ENCODE data around the gene KIF23.
"Not testable (repeated sequence)": the region's sequence is repeated elsewhere in the genome, so short reads cannot be mapped to it uniquely, and the experiment has no call there.

KIF23 gene

DNA sequence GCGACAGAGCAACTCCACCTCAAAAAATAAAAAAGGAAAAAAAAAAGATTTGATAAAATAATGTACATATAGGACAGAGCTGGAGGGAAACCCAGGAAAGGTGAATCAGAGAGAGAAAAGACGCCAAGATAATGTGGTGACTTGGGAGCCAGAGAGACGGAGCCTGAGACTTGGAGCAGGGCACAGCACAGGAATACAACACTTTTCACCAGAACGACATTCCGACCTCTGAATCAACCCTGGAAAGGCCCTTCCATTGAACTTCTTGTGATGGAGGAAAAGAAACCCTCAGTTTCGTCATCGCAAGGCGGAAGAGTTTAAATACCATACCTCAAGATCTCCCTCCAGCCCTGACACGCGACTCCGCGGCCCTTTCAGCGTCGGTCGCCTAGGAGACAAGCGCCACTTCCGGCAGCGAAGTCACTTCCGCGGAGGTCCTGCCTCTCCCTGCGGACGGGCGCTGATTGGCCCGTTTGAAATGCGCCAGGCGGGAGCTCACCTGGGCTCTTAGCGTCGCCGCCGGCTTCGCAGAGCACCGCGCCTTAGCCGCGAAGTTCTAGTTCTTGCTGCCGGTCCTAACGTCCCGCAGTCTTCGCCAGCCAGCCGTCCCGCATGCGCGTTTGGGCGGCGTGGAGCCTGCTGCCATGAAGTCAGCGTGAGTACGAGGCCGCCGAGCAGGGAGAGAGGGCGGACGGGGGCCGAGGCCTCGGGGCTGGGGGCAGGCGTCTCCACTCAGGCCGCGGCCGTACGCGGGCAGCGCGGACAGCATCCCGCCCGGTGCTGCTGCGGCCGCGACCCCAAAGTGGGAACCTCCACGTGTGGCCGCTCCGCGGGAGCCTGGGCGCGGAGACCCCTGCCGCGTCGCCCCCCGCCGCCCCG lies at the start of gene KIF23:
TSS of gene KIF23 (plus strand) at position 528 of the 879 bp plus-strand sequence. CDS start at position 645, 117 bp downstream.
- DNase-seq (ENCODE audit: low spot score) = peak; percentile 93
- Mint-ChIP-seq H3K4me3 (peak within 1 kb of the TSS; percentile 89), H3K9me3 (no peaks in the 10 kb centered on the region), H3K36me3 (ENCODE audit: low read depth) (peaks cover 18% of the 10 kb centered on the region), H3K4me1 (ENCODE audit: low read depth) (peaks cover 30% of the 10 kb centered on the region), H3K27me3 (ENCODE audit: low read depth) (peaks cover 9% of the 10 kb centered on the region), H3K27ac (peak within 1 kb of the TSS; percentile 84)

- H3K4me3 Mint-ChIP-seq = no peak overlapping the region
- no peaks in the 10 kb centered on the region for H3K9me3 Mint-ChIP-seq
- no peak overlapping the region for H3K27ac Mint-ChIP-seq
- H3K4me1 Mint-ChIP-seq (ENCODE audit: low read depth) = no peaks in the 10 kb centered on the region
- H3K36me3 Mint-ChIP-seq (ENCODE audit: low read depth) = no peaks in the 10 kb centered on the region
- peaks cover 19% of the 10 kb centered on the region for H3K27me3 Mint-ChIP-seq (ENCODE audit: low read depth)
- DNase-seq (ENCODE audit: low spot score) = no peak
Observed at GRCh38 chr15:69367236-69367635, 46.9 kb upstream of the KIF23 start.

DNA sequence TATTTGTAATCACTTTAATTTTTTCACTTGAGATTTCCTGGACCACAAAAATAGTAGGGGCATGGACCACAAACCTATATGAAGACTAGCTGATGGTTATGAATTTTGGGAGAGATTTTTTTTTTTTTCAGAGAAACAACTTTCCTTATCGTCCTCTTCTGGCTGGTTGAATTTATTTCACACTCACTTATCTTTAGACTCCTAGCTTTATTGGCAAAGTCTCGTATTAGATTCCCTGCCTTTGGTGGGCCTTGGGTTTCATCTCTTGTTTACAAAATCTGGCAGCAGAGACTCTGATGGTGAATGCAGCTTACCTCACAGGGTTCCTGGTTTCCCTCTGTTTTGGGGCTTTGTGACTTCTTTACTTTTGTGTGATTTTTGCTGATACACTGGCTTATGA lies 44.5 kb upstream of the KIF23 start:
- Mint-ChIP-seq H3K27ac (no peak overlapping the region), H3K27me3 (ENCODE audit: low read depth) (peaks cover 16% of the 10 kb centered on the region), H3K4me1 (ENCODE audit: low read depth) (no peaks in the 10 kb centered on the region), H3K9me3 (no peaks in the 10 kb centered on the region), H3K36me3 (ENCODE audit: low read depth) (no peaks in the 10 kb centered on the region), H3K4me3 (no peak overlapping the region)
- DNase-seq (ENCODE audit: low spot score) = no peak

- Mint-ChIP-seq H3K4me1 (ENCODE audit: low read depth) (no peaks in the 10 kb centered on the region), H3K36me3 (ENCODE audit: low read depth) (no peaks in the 10 kb centered on the region), H3K4me3 (no peak overlapping the region), H3K27me3 (ENCODE audit: low read depth) (peaks cover 9% of the 10 kb centered on the region), H3K9me3 (no peaks in the 10 kb centered on the region), H3K27ac (no peak overlapping the region)
- DNase-seq (ENCODE audit: low spot score) = no peak
Observed at GRCh38 chr15:69373406-69373805, 40.7 kb upstream of the KIF23 start.

DNA sequence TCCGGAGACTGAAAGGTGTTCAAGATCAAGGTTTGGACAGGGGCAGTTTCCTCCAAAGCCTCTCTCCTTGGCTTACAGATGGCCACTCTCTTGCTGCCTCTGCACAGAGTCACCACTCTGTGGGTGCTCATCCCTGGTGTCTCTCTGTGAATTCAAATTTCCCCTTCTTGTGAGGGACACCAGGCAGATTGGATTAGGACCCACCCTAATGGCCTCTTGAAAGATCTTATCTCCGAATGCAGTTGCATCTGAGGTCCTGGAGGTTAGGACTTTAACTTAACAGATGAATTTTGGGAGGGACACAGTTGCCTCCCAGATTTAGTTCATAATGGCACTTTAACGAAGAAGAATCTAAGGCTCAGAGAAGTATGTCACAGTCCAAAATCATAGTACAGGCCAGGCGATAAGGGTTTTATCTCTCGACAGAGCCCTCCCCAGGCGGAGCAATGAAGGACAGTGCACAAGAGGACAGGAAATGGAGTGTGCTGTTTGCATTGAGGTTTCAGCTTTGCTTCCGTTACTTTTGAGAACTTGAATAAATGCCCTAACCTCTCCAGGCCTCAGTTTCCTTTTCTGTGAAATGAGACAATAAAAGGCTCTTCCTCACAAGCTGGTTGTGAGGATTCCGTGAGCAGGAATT lies 38.9 kb upstream of the KIF23 start:
- Mint-ChIP-seq H3K4me1 (ENCODE audit: low read depth) (no peaks in the 10 kb centered on the region), H3K36me3 (ENCODE audit: low read depth) (no peaks in the 10 kb centered on the region), H3K4me3 (no peak overlapping the region), H3K27ac (no peak overlapping the region), H3K27me3 (ENCODE audit: low read depth) (peaks cover 3% of the 10 kb centered on the region), H3K9me3 (no peaks in the 10 kb centered on the region)
- DNase-seq (ENCODE audit: low spot score) = no peak

DNA sequence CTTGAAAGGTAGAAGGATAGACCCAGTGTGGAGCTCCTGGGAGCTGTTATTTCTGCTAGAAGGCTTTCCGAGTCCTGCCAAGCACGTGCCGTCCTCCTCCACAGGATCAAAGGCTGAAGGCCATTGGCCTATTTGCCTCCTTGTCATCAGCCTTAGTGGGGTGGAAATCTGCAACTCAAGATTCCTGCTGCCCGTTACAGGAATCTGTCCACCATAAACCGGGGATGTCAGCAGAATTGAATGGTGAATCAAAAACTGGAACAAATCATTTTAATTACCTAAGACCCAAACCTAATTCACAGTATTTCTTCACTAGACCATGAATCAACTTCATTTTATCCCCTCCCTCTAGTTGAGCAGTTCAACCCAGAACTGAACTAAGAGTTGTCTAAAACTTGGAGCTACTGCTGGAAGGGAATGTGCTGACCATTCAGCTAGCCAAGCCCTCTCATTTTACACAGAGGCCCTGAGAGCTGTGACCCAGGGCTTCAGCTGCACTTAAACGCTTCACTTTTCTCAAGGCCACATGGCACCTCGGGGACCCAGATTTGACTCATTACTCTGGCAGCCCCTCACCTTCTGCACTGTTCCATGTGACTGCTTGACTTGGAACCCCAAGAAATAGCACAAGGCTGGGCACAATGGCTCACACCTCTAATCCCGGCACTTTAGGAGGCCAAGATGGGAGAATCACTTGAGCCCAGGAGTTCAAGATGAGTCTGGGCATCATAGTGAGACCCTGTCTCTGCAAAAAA lies 36.8 kb upstream of the KIF23 start:
- no peak for DNase-seq (ENCODE audit: low spot score)
- peaks cover 3% of the 10 kb centered on the region for H3K27me3 Mint-ChIP-seq (ENCODE audit: low read depth)
- no peaks in the 10 kb centered on the region for H3K4me1 Mint-ChIP-seq (ENCODE audit: low read depth)
- H3K27ac Mint-ChIP-seq = no peak overlapping the region
- no peak overlapping the region for H3K4me3 Mint-ChIP-seq
- no peaks in the 10 kb centered on the region for H3K9me3 Mint-ChIP-seq
- H3K36me3 Mint-ChIP-seq (ENCODE audit: low read depth) = no peaks in the 10 kb centered on the region

DNA sequence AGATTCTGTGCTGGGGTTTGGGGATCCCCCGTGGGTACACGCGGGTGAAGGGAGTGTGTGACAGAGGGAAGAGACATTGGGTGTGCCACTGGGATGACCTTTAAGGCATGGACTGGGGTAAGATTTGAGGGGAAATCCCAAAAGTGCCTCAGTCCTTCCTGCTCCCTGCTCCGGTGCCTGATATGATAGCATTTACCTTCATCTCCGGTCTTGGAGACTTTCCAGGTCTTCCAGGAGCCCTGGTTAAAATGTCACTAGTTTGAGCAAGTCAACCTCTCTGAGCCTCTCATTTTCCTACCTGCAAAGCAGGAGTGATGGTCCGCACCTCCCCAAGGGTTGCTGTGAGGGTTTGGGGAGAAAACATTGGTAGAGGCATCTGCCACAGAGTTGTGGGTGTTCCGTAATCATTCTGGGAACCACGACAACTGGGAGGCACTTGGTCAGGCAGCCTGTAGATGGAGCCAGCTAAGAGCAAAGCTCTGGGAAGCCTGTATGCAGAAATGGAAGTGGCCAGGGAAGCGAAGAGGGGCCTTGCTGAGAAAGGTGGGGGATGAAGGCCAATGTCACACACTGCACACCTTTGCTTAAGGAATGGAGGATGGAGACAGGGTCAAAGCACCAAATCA lies 33.9 kb upstream of the KIF23 start:
- Mint-ChIP-seq H3K27ac (no peak overlapping the region), H3K4me3 (no peak overlapping the region), H3K4me1 (ENCODE audit: low read depth) (no peaks in the 10 kb centered on the region), H3K9me3 (no peaks in the 10 kb centered on the region), H3K36me3 (ENCODE audit: low read depth) (no peaks in the 10 kb centered on the region), H3K27me3 (ENCODE audit: low read depth) (peaks cover 3% of the 10 kb centered on the region)
- DNase-seq (ENCODE audit: low spot score) = no peak

- H3K4me3 Mint-ChIP-seq = no peak overlapping the region
- H3K27me3 Mint-ChIP-seq (ENCODE audit: low read depth) = peaks cover 3% of the 10 kb centered on the region
- DNase-seq (ENCODE audit: low spot score) = no peak
- H3K9me3 Mint-ChIP-seq = no peaks in the 10 kb centered on the region
- no peaks in the 10 kb centered on the region for H3K36me3 Mint-ChIP-seq (ENCODE audit: low read depth)
- no peak overlapping the region for H3K27ac Mint-ChIP-seq
- H3K4me1 Mint-ChIP-seq (ENCODE audit: low read depth) = no peaks in the 10 kb centered on the region
Observed at GRCh38 chr15:69380726-69381105, 33.4 kb upstream of the KIF23 start.

DNA sequence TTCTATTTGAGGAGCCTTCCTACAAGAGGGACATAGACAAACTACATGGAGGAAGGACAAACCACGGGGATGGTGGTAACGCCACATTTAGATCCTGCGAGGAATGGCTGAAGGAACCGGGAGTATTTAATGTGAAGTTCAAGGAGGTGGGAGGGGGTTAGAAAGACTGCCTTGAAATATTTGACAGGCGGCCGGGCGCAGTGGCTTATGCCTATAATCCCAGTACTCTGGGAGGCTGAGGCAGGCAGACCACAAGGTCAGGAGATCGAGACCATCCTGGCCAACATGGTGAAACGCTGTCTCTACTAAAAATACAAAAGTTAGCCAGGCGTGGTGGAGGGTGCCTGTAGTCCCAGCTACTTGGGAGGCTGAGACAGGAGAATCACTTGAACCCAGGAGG lies 32.0 kb upstream of the KIF23 start:
- H3K27ac Mint-ChIP-seq; DNase-seq (ENCODE audit: low spot score); H3K9me3 Mint-ChIP-seq; H3K4me1 Mint-ChIP-seq (ENCODE audit: low read depth); H3K27me3 Mint-ChIP-seq (ENCODE audit: low read depth); H3K4me3 Mint-ChIP-seq; H3K36me3 Mint-ChIP-seq (ENCODE audit: low read depth): not testable (repeated sequence)

- not testable (repeated sequence) for DNase-seq (ENCODE audit: low spot score); H3K27me3 Mint-ChIP-seq (ENCODE audit: low read depth); H3K27ac Mint-ChIP-seq; H3K4me1 Mint-ChIP-seq (ENCODE audit: low read depth); H3K36me3 Mint-ChIP-seq (ENCODE audit: low read depth); H3K4me3 Mint-ChIP-seq; H3K9me3 Mint-ChIP-seq
Observed at GRCh38 chr15:69384066-69384465, 30.1 kb upstream of the KIF23 start.

DNA sequence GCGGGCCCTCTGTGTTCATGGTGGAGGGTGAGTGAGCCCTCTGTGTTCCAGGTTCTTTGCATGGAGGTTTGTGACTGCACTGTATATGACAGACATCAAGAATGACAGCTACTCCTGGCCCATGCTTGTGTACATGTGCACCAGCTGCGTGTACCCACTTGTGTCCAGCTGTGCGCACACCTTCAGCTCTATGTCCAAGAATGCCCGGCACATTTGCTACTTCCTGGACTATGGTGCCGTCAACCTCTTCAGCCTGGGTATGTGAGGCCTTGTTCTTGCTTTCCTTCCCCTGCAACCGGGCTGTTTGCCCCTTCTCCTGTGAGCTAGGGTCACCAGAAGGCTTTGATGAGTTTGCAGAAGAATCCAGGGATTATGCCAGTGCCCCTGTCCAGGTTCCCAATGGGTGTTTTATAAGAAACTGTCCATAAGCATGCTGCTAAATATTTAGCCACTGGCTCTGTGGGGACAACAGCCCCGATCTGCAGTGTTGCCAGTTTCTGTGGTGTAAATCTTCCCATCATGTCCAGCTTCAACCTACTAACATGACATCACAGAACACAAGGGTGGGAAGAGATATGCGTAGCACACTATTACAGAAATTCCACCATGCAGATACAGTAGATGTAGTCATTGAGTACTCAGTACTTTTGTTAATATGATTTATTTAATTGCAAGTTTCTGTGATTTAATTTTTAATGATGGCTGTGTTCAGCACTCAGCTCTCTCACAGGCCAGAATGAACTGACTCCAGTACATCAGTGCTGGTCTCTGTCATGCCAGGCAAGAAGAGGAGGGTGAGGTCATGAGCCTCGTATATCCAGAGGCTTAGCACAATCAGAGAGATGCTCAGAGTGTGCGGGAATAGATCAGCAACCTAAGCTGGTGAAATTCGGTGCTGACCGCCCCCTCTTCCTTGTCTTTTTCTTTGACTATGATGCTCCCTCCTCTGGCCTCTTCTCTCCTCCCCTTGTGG lies 29.2 kb upstream of the KIF23 start:
- Mint-ChIP-seq H3K4me3 (no peak overlapping the region), H3K9me3 (no peaks in the 10 kb centered on the region), H3K36me3 (ENCODE audit: low read depth) (no peaks in the 10 kb centered on the region), H3K27me3 (ENCODE audit: low read depth) (no peaks in the 10 kb centered on the region), H3K27ac (no peak overlapping the region), H3K4me1 (ENCODE audit: low read depth) (no peaks in the 10 kb centered on the region)
- DNase-seq (ENCODE audit: low spot score) = no peak

DNA sequence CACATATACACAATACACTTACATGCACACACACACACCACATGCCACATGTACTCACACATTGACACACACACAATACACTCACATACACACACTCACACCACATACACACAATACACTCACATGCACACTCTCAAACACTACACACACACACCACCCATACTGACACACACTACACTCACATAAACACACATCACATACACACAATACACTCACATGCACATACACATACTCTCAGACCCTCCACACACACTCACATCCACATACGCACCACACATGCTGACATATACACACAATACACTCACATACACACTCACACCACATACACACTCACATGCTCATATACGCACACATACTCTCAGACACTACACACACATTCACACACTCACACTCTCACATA lies 28.3 kb upstream of the KIF23 start:
- Mint-ChIP-seq H3K27me3 (ENCODE audit: low read depth) (no peaks in the 10 kb centered on the region), H3K9me3 (no peaks in the 10 kb centered on the region), H3K27ac (no peak overlapping the region), H3K4me1 (ENCODE audit: low read depth) (no peaks in the 10 kb centered on the region), H3K4me3 (no peak overlapping the region), H3K36me3 (ENCODE audit: low read depth) (no peaks in the 10 kb centered on the region)
- DNase-seq (ENCODE audit: low spot score) = no peak

- H3K4me3 Mint-ChIP-seq = no peak overlapping the region
- no peak for DNase-seq (ENCODE audit: low spot score)
- H3K27ac Mint-ChIP-seq = no peak overlapping the region
- H3K36me3 Mint-ChIP-seq (ENCODE audit: low read depth) = no peaks in the 10 kb centered on the region
- H3K4me1 Mint-ChIP-seq (ENCODE audit: low read depth) = no peaks in the 10 kb centered on the region
- no peaks in the 10 kb centered on the region for H3K27me3 Mint-ChIP-seq (ENCODE audit: low read depth)
- H3K9me3 Mint-ChIP-seq = no peaks in the 10 kb centered on the region
Observed at GRCh38 chr15:69386284-69386683, 27.9 kb upstream of the KIF23 start.
